ENCODE results near the gene EN2.

- no peak for TF ChIP-seq SETDB1 (CRISPR knock-in tag; IDR thresholded peaks at IDR 0.05; ENCODE audit: borderline replicate concordance)
- TF ChIP-seq PTBP1 (IDR thresholded peaks at IDR 0.05; ENCODE audit: low read depth, low read length, poor library complexity, severe bottlenecking) = no peak
- TF ChIP-seq, protein P1, sequence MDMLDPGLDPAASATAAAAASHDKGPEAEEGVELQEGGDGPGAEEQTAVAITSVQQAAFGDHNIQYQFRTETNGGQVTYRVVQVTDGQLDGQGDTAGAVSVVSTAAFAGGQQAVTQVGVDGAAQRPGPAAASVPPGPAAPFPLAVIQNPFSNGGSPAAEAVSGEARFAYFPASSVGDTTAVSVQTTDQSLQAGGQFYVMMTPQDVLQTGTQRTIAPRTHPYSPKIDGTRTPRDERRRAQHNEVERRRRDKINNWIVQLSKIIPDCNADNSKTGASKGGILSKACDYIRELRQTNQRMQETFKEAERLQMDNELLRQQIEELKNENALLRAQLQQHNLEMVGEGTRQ (IDR thresholded peaks at IDR 0.05; ENCODE audit: low read depth, low read length) = no peak
- TF ChIP-seq, protein P1 (CRISPR knock-in tag; IDR thresholded peaks at IDR 0.05; ENCODE audit: borderline replicate concordance) = no peak
- TF ChIP-seq MAX (IDR thresholded peaks at IDR 0.05) = no peak
These were observed 26.0 kb downstream of the EN2 start for GRCh38 chr7:155483868-155484325.

Measured in HepG2 (cell line).